ENCODE results near the gene RAC3.

DNA sequence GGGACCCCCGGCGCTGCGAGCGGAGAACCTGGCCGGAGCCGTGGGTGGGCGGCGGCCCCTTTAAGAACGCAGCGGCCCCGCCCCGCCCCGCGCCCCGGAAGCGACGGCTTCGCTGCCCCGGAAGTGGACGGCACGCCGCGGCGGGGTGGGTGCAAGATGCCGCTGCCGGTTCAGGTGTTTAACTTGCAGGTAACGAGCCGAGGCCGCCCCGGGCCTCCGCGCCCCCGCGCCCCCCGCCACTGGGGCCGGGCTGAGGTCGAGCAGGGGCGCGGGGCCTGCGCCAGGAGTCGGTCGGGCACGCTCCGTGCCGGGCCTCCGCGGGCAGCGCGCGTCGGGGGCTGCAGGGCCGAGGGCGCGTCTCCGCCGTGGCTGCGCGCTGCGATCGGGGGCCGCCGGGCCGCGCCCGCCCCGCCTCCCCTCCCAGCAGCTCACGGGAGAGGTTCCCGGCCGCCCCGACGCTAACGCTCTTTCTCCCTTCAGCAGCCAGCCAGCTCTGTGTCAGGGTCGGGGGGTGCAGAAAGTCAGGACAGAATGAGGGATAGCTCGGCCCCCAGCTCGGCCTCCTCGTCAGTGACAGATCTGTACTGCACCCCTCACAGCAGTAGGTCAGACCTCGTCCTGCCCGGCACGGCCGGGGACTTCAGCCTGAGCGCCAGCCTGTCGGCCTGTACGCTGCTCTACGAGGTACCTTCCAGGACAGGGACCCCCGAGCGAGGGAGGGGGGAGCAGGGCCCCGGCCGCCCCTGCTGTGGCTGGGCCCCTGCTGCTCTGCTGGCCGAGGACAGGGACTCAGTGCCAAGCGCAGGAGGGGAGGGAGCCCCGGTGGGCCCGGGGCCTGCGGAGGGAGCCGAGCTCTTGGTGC is 20.5 kb downstream of the RAC3 start, which contains the start of the genes GPS1 and RFNG:
- TF ChIP-seq, protein P1, sequence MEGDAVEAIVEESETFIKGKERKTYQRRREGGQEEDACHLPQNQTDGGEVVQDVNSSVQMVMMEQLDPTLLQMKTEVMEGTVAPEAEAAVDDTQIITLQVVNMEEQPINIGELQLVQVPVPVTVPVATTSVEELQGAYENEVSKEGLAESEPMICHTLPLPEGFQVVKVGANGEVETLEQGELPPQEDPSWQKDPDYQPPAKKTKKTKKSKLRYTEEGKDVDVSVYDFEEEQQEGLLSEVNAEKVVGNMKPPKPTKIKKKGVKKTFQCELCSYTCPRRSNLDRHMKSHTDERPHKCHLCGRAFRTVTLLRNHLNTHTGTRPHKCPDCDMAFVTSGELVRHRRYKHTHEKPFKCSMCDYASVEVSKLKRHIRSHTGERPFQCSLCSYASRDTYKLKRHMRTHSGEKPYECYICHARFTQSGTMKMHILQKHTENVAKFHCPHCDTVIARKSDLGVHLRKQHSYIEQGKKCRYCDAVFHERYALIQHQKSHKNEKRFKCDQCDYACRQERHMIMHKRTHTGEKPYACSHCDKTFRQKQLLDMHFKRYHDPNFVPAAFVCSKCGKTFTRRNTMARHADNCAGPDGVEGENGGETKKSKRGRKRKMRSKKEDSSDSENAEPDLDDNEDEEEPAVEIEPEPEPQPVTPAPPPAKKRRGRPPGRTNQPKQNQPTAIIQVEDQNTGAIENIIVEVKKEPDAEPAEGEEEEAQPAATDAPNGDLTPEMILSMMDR (optimal IDR thresholded peaks at IDR 0.05 in 1 of 3, IDR thresholded peaks at IDR 0.05 in 1 of 3, conservative IDR thresholded peaks at IDR 0.05 in 1 of 3; ENCODE audit: extremely low read depth in 1 of 3, insufficient read depth in 2 of 3, low read length in 3 of 3), result no peak
- TF ChIP-seq EZH2 (IDR thresholded peaks at IDR 0.05; ENCODE audit: low read length), result no peak
